ENCODE data around the gene RAB7A. TPM values are rescaled to one million over a fixed set of nuclear protein-coding genes. Genes with fewer than 3 reads are reported as not detected.

The RAB7A gene
- total RNA-seq, 1 experiment from 2014 or later: 491 TPM

DNA sequence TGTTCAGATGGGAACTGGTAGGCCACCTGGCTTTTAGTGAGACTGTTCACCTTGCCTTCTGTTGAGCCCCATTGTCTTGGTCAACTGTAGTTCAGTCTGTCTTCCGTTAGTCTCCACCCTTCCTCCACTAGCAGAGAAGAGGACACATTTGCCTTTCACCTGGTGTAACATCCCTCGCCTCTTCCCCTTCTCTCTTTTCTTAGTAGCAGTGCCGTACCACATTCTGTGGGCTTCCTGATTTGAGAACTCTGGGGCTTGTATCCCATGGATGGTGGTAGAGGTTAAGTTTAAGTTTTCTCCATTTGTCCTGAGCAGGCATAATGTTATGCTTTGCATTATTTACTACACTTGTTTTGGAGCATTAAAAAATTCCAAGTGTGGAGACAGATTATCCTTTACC, 49.3 kb downstream of the RAB7A start:
- H3K4me1 Mint-ChIP-seq (ENCODE audit: low read depth, unreplicated experiment): peaks cover 47% of the 10 kb centered on the region
- DNase-seq: no peak
- H3K9me3 Mint-ChIP-seq (ENCODE audit: low read depth, unreplicated experiment): no peaks in the 10 kb centered on the region
- CTCF ChIA-PET: no interaction called here
- no peak for TF ChIP-seq CTCF (IDR thresholded peaks at IDR 0.05; ENCODE audit: unreplicated experiment)
- intact Hi-C loops (cut with micrococcal nuclease; ENCODE audit: unreplicated experiment): loop anchor here (5.0 kb wide), 1 partner anchor 38 kb away; no protein-coding TSS in a partner anchor
- BruUV-seq (replicated peaks): no TSS peak
- H3K27me3 Mint-ChIP-seq (ENCODE audit: unreplicated experiment): no peaks in the 10 kb centered on the region
- peaks cover 11% of the 10 kb centered on the region for H3K36me3 Mint-ChIP-seq (ENCODE audit: insufficient read depth, unreplicated experiment)
- H3K27ac Mint-ChIP-seq (ENCODE audit: unreplicated experiment): no peak overlapping the region
- H3K4me3 Mint-ChIP-seq (ENCODE audit: low read depth, unreplicated experiment): no peak overlapping the region

DNA sequence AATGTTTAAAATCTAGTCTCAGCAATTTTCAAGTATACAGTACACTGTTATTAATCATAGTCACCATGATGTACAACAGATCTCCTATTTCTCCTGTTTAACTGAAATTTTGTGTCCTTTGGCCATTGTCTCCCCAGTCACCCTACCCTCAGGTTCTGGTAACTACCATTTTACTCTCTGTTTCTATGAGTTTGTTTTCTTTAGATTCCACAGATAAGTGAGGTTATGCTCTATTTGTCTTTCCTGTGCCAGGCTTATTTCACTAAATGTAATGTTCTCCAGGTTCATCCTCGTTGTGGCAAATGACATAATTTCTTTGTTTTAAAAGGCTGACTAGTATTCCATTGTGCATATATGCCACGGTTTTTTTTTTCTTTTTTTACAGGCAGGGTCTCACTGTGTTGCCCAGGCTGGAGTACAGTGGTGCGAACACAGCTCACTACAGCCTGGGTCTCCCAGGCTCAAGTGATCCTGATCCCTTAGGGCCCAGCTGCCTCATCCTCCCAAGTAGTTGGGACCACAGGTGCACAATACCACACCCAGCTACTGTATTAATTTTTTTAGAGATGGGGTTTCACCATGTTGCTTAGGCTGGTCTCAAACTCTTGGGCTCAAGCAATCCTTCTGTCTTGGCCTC, 50.0 kb downstream of the RAB7A start:
- Mint-ChIP-seq H3K4me1 (ENCODE audit: low read depth, unreplicated experiment) (peaks cover 54% of the 10 kb centered on the region), H3K27me3 (ENCODE audit: unreplicated experiment) (no peaks in the 10 kb centered on the region), H3K9me3 (ENCODE audit: low read depth, unreplicated experiment) (no peaks in the 10 kb centered on the region), H3K27ac (ENCODE audit: unreplicated experiment) (peak overlapping the region; percentile 26), H3K36me3 (ENCODE audit: insufficient read depth, unreplicated experiment) (peaks cover 11% of the 10 kb centered on the region), H3K4me3 (ENCODE audit: low read depth, unreplicated experiment) (no peak overlapping the region)
- intact Hi-C loops (cut with micrococcal nuclease; ENCODE audit: unreplicated experiment): loop anchor here (5.0 kb wide), 1 partner anchor 39 kb away; no protein-coding TSS in a partner anchor
- BruUV-seq (replicated peaks): no TSS peak
- no peak for DNase-seq
- no peak for TF ChIP-seq CTCF (IDR thresholded peaks at IDR 0.05; ENCODE audit: unreplicated experiment)
- CTCF ChIA-PET: interaction anchor here (0.7 to 1.6 kb wide), 3 partner anchors 11 to 77 kb away, joined by 3 to 6 read pairs (median 3); no protein-coding TSS in a partner anchor

- H3K27ac Mint-ChIP-seq (ENCODE audit: unreplicated experiment): peak overlapping the region; percentile 11
- no peak for TF ChIP-seq CTCF (IDR thresholded peaks at IDR 0.05; ENCODE audit: unreplicated experiment)
- peaks cover 75% of the 10 kb centered on the region for H3K4me1 Mint-ChIP-seq (ENCODE audit: low read depth, unreplicated experiment)
- no peaks in the 10 kb centered on the region for H3K9me3 Mint-ChIP-seq (ENCODE audit: low read depth, unreplicated experiment)
- BruUV-seq (replicated peaks): no TSS peak
- H3K27me3 Mint-ChIP-seq (ENCODE audit: unreplicated experiment): no peaks in the 10 kb centered on the region
- CTCF ChIA-PET: interaction anchor here (0.5 to 2.4 kb wide), 7 partner anchors 9 to 156 kb away, joined by 3 to 13 read pairs (median 3); no protein-coding TSS in a partner anchor
- no peak for DNase-seq
- no peak overlapping the region for H3K4me3 Mint-ChIP-seq (ENCODE audit: low read depth, unreplicated experiment)
- H3K36me3 Mint-ChIP-seq (ENCODE audit: insufficient read depth, unreplicated experiment): no peaks in the 10 kb centered on the region
- intact Hi-C loops (cut with micrococcal nuclease; ENCODE audit: unreplicated experiment): no loop called here
Observed at GRCh38 chr3:128780101-128780837, 54.3 kb downstream of the RAB7A start.

DNA sequence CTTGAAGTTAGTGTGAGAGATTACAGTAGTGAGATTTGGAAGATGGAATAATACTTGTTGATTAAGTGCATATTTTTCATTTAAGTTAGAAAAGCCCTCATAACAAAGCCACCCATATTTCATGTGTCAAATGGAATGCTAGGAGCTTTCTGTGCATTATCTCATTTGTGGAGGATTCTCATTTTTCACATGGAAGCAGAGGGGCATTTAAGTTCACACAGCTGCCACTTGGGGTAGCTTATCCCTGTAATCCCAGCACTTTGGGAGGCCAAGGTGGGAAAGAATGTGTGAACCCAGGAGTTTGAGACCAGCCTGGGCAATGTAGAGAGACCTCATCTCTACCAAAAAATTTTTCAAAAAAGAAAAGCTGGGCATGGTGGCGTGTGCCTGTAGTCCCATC, 55.2 kb downstream of the RAB7A start:
- TF ChIP-seq CTCF (IDR thresholded peaks at IDR 0.05; ENCODE audit: unreplicated experiment): no peak
- intact Hi-C loops (cut with micrococcal nuclease; ENCODE audit: unreplicated experiment): no loop called here
- Mint-ChIP-seq H3K4me3 (ENCODE audit: low read depth, unreplicated experiment) (no peak overlapping the region), H3K27me3 (ENCODE audit: unreplicated experiment) (no peaks in the 10 kb centered on the region), H3K4me1 (ENCODE audit: low read depth, unreplicated experiment) (peaks cover 73% of the 10 kb centered on the region), H3K36me3 (ENCODE audit: insufficient read depth, unreplicated experiment) (no peaks in the 10 kb centered on the region), H3K9me3 (ENCODE audit: low read depth, unreplicated experiment) (no peaks in the 10 kb centered on the region), H3K27ac (ENCODE audit: unreplicated experiment) (no peak overlapping the region)
- DNase-seq: no peak
- no TSS peak for BruUV-seq (replicated peaks)
- CTCF ChIA-PET: interaction anchor here (0.7 to 2.4 kb wide), 2 partner anchors 100 to 457 kb away, joined by 3 to 13 read pairs; no protein-coding TSS in a partner anchor
